Activated naive CD4-positive, alpha-beta T cell treated with anti-CD3 and anti-CD28 coated beads, Interleukin-2, amount 10 ng/mL, durations not matched to agents 7 days and 5 days (primary cell): ENCODE results near the gene U2AF2.

Experiments
- CTCF ChIA-PET: fragments of 350-600 bp; sonication (Branson Sonifier 250); formaldehyde crosslinking; loops from one replicate; lab custom pipeline; 2021; ENCODE audit warnings: antibody characterized with exemption; lab: Charles Lee
- DNase-seq: peaks from one replicate; pipeline ENCODE4 v3.0.0-alpha.2; 2020
- H3K27ac Mint-ChIP-seq: one replicate; pipeline ENCODE4 v1.8.0; 2021; ENCODE audit warnings: mild to moderate bottlenecking, moderate library complexity, mixed read lengths
- H3K27me3 Mint-ChIP-seq: one replicate; pipeline ENCODE4 v1.8.0; 2021; ENCODE audit warnings: mild to moderate bottlenecking, mixed read lengths
- H3K36me3 Mint-ChIP-seq: one replicate; pipeline ENCODE4 v1.8.0; 2021; ENCODE audit warnings: mixed read lengths
- H3K4me1 Mint-ChIP-seq: one replicate; pipeline ENCODE4 v1.8.0; 2021; ENCODE audit warnings: mixed read lengths
- H3K4me3 Mint-ChIP-seq: one replicate; pipeline ENCODE4 v1.8.0; 2021; ENCODE audit warnings: mild to moderate bottlenecking, moderate library complexity, mixed read lengths
- H3K9me3 Mint-ChIP-seq: one replicate; pipeline ENCODE4 v1.8.0; 2021; ENCODE audit warnings: mixed read lengths

The U2AF2 gene

DNA sequence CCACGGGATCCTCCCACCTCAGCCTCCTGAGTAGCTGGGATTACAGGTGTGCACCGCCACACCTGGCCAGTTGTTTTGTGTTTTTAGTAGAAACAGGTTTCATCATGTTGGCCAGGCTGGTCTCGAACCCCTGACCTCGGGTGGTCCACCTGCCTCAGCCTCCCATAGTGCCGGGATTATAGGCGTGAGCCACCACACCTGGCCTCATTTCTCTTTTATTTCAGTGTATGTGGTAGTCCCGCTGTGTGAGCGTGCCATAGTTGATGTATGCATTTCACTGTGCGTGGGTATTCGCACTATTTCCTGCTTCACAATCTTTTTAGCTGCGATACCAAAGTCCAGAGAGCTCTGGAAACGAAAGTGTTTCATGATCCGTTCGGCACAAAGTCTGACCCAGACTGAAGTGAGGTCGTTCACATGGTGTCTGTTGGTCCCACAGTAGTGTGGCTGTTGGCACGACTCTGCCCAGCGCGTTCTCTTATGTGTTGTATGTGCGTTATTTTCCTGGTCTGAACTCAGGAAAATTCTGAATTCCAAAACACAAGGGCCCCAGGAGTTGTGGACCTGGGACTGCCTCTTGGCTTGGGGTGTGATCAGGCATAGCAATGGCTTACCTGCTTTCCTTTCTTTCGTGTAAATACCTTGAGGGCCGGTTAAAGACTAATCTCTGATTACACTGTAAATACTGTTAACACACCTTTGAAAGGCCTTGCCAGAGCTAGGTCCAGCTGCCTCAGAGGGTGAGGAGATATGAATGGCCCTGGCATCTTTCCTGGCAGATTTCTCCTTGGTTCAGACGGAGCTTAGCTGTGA lies 28.8 kb downstream of the U2AF2 start:
- no peak overlapping the region for H3K4me3 Mint-ChIP-seq
- no peak overlapping the region for H3K27ac Mint-ChIP-seq
- no peak for DNase-seq
- H3K36me3 Mint-ChIP-seq, result peaks cover 24% of the 10 kb centered on the region
- peaks cover 13% of the 10 kb centered on the region for H3K4me1 Mint-ChIP-seq
- no peaks in the 10 kb centered on the region for H3K27me3 Mint-ChIP-seq
- H3K9me3 Mint-ChIP-seq, result no peaks in the 10 kb centered on the region
- CTCF ChIA-PET, result no interaction called here

GRCh38 chr19:55684946-55685681 lies 30.3 kb downstream of the U2AF2 start:
- peaks cover 23% of the 10 kb centered on the region for H3K36me3 Mint-ChIP-seq
- H3K27me3 Mint-ChIP-seq, result no peaks in the 10 kb centered on the region
- DNase-seq, result no peak
- no peak overlapping the region for H3K27ac Mint-ChIP-seq
- no peaks in the 10 kb centered on the region for H3K9me3 Mint-ChIP-seq
- peaks cover 7% of the 10 kb centered on the region for H3K4me1 Mint-ChIP-seq
- H3K4me3 Mint-ChIP-seq, result no peak overlapping the region
- CTCF ChIA-PET, result no interaction called here

DNA sequence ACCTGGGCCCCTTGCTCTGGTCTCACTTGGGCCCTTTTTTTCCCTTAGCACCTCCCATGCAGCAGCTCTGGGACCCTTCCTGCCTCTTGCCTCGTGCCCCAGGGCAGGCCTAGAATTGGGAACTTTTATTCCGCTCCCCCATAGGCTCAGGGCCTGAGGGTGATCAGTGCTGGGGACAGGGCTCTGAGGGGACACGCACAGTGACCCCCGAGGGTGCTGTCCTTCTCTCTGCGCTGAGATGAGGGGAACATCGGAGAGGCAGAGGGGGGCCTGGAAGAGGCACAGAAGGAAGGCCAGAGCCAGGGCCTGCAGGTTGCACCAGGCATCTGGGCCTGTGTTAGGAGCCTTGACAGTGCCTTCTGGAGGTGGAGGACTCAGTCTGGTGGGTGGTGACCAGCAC lies 30.9 kb downstream of the U2AF2 start:
- H3K9me3 Mint-ChIP-seq, result no peaks in the 10 kb centered on the region
- H3K4me3 Mint-ChIP-seq, result no peak overlapping the region
- DNase-seq, result no peak
- peaks cover 7% of the 10 kb centered on the region for H3K4me1 Mint-ChIP-seq
- peaks cover 25% of the 10 kb centered on the region for H3K36me3 Mint-ChIP-seq
- CTCF ChIA-PET, result no interaction called here
- H3K27ac Mint-ChIP-seq, result no peak overlapping the region
- no peaks in the 10 kb centered on the region for H3K27me3 Mint-ChIP-seq

DNA sequence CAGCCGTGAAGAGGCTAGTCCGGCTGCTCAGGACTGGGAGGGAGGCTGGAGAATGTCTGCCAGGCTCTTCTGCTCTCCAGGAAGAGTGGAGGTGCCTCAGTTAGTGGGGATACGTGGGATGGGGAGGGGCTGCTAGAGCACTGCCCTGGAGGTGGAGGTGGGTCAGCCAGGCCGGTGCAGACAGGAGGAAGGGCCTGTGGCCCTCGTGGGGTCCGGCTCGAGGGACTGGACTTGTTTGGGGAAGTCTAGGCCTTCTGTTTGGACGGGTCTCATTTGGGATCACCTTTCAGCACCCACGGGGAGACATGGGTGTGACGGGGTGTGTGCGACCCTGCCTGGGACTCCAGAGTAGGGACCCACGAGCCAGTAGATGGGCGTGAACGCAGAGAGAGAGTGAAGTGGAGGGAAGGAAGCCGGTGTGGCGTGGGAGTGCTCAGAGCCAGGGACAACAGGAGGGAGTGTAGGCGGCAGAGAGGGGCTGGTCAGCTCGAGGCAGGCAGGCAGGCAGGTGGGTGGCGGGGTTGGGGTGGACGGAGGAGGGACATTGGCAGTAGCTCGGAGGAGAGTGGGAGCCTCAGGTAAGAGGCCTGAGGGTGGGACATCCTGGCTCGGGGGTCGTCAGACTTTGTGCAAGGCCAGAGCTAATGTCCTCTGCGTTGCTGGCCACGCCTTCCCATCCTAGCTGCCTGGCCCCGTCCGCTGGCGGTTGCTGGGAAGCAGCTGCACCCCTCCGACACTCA lies 31.6 kb downstream of the U2AF2 start:
- Mint-ChIP-seq H3K4me1 (peaks cover 7% of the 10 kb centered on the region), H3K27me3 (no peaks in the 10 kb centered on the region), H3K9me3 (no peaks in the 10 kb centered on the region), H3K27ac (no peak overlapping the region), H3K36me3 (peaks cover 30% of the 10 kb centered on the region), H3K4me3 (no peak overlapping the region)
- CTCF ChIA-PET, result no interaction called here
- DNase-seq, result no peak

GRCh38 chr19:55687281-55688201 lies 32.7 kb downstream of the U2AF2 start:
- no peaks in the 10 kb centered on the region for H3K9me3 Mint-ChIP-seq
- peaks cover 30% of the 10 kb centered on the region for H3K36me3 Mint-ChIP-seq
- CTCF ChIA-PET, result no interaction called here
- no peaks in the 10 kb centered on the region for H3K27me3 Mint-ChIP-seq
- no peak overlapping the region for H3K4me3 Mint-ChIP-seq
- peaks cover 7% of the 10 kb centered on the region for H3K4me1 Mint-ChIP-seq
- no peak overlapping the region for H3K27ac Mint-ChIP-seq
- DNase-seq, result no peak

DNA sequence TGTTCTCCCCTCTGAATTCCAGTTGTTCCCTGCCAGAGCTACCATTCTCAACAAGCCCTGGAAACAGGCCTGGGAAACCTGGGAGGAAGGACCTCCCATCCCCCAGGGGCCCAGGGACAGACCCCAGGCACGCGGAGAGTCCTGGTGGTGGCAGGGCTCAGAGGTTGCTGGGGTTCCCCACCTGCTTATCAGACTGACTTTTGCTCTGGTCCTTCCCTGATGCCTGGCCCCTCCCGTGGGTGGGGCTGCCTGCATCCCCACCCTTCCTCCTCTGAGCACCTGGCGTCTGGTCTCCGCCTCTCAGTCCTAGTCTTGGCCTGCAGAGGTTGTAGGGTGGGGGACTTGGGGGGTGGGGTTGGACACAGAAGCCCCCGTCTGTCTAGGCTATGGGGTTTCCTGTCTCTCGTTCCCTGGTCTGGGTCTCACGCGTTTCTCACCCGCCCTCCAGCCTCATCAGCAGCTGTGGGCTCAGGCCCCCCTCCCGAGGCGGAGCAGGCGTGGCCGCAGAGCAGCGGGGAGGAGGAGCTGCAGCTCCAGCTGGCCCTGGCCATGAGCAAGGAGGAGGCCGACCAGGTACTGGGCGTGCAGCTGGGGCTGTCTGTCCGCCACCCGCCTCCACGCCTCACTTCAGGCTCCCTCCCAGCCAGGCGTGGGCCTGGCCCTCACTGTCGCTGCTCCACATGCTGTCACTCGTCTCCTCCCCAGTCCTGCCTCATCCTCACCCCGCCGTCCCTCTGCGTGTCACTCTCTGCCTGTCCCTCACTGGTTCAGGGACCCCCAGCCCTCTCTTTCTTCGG lies 33.8 kb downstream of the U2AF2 start:
- H3K27me3 Mint-ChIP-seq, result no peaks in the 10 kb centered on the region
- CTCF ChIA-PET, result no interaction called here
- DNase-seq, result no peak
- no peak overlapping the region for H3K4me3 Mint-ChIP-seq
- H3K9me3 Mint-ChIP-seq, result no peaks in the 10 kb centered on the region
- peaks cover 35% of the 10 kb centered on the region for H3K36me3 Mint-ChIP-seq
- peak overlapping the region; percentile 24 for H3K27ac Mint-ChIP-seq
- H3K4me1 Mint-ChIP-seq, result peaks cover 7% of the 10 kb centered on the region

GRCh38 chr19:55689411-55690108 lies 34.7 kb downstream of the U2AF2 start:
- H3K27ac Mint-ChIP-seq, result no peak overlapping the region
- no peak overlapping the region for H3K4me3 Mint-ChIP-seq
- H3K36me3 Mint-ChIP-seq, result peaks cover 39% of the 10 kb centered on the region
- H3K4me1 Mint-ChIP-seq, result peaks cover 7% of the 10 kb centered on the region
- no peaks in the 10 kb centered on the region for H3K27me3 Mint-ChIP-seq
- no peaks in the 10 kb centered on the region for H3K9me3 Mint-ChIP-seq
- no peak for DNase-seq
- CTCF ChIA-PET, result no interaction called here

- peaks cover 35% of the 10 kb centered on the region for H3K36me3 Mint-ChIP-seq
Measured at GRCh38 chr19:55690109-55690768, 35.4 kb downstream of the U2AF2 start.

GRCh38 chr19:55690769-55691545 lies 36.1 kb downstream of the U2AF2 start:
- H3K36me3 Mint-ChIP-seq, result peaks cover 36% of the 10 kb centered on the region
- no peaks in the 10 kb centered on the region for H3K27me3 Mint-ChIP-seq
- no peak overlapping the region for H3K27ac Mint-ChIP-seq
- CTCF ChIA-PET, result no interaction called here
- H3K4me1 Mint-ChIP-seq, result peaks cover 7% of the 10 kb centered on the region
- no peak for DNase-seq
- no peak overlapping the region for H3K4me3 Mint-ChIP-seq
- H3K9me3 Mint-ChIP-seq, result no peaks in the 10 kb centered on the region

More at GRCh38 chr19:55690109-55690768, 35.4 kb downstream of the U2AF2 start:
- Mint-ChIP-seq H3K27ac (no peak overlapping the region), H3K27me3 (no peaks in the 10 kb centered on the region), H3K4me3 (no peak overlapping the region), H3K9me3 (no peaks in the 10 kb centered on the region), H3K4me1 (peaks cover 7% of the 10 kb centered on the region)
- DNase-seq, result no peak
- CTCF ChIA-PET, result no interaction called here

DNA sequence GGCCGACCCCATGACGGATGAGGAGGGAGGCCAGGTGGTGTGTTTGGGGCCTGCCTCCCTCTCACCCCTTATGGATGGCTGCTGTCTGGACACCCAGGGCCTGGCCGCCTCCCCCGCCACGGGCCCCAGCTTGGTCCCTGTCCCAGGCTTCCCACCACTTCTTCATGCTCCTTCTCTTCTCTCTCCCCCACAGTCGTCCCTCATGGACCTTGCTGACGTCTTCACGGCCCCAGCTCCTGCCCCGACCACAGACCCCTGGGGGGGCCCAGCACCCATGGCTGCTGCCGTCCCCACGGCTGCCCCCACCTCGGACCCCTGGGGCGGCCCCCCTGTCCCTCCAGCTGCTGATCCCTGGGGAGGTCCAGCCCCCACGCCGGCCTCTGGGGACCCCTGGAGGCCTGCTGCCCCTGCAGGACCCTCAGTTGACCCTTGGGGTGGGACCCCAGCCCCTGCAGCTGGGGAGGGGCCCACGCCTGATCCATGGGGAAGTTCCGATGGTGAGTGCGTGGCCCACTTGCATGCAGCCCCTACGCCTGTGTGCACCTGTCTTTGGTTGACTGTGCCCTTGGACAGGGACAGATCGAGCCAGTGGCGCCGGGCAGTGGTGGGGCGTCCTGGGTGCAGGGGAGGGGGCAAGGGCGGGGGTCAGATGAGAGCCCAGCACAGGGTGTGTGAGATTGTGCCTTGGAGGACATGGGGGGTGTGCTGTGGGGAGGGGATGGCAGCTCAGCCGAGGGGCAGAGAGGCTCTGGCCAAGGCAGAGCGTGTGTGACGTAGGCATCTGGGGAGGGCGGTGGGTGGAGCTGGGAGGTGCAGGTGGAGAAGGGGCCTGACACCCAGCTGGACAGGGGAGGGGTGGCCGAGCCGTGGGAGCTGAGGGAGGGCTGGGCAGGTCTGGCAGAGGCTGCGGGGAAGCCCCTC lies 37.0 kb downstream of the U2AF2 start:
- no peak for DNase-seq
- no peak overlapping the region for H3K4me3 Mint-ChIP-seq
- CTCF ChIA-PET, result no interaction called here
- H3K36me3 Mint-ChIP-seq, result peaks cover 30% of the 10 kb centered on the region
- no peaks in the 10 kb centered on the region for H3K27me3 Mint-ChIP-seq
- no peak overlapping the region for H3K27ac Mint-ChIP-seq
- no peaks in the 10 kb centered on the region for H3K9me3 Mint-ChIP-seq
- H3K4me1 Mint-ChIP-seq, result peaks cover 4% of the 10 kb centered on the region

- H3K9me3 Mint-ChIP-seq, result no peaks in the 10 kb centered on the region
- no peaks in the 10 kb centered on the region for H3K27me3 Mint-ChIP-seq
- no peak overlapping the region for H3K4me3 Mint-ChIP-seq
- H3K27ac Mint-ChIP-seq, result no peak overlapping the region
- DNase-seq, result no peak
- peaks cover 34% of the 10 kb centered on the region for H3K36me3 Mint-ChIP-seq
- CTCF ChIA-PET, result no interaction called here
- peaks cover 4% of the 10 kb centered on the region for H3K4me1 Mint-ChIP-seq
Measured at GRCh38 chr19:55692681-55693081, 37.8 kb downstream of the U2AF2 start.
